ENCODE measurements around the gene NOS1AP. TPM values are rescaled to one million over a fixed set of nuclear protein-coding genes. Genes with fewer than 3 reads are reported as not detected.
A peak's percentile ranks its signal among the peaks of the same experiment; 100 is the strongest.
"Not testable (repeated sequence)": the region's sequence is repeated elsewhere in the genome, so short reads cannot be mapped to it uniquely, and the experiment has no call there.

Gene NOS1AP

GRCh38 chr1:162418584-162418983 lies 349.1 kb downstream of the NOS1AP start:
- not testable (repeated sequence) for H4K5ac ChIP-seq (ENCODE audit: low read length); H3K4me2 ChIP-seq (ENCODE audit: low read length); H3K18ac ChIP-seq (ENCODE audit: low read length); H3K56ac ChIP-seq (ENCODE audit: low read length); H2AK5ac ChIP-seq (ENCODE audit: low read length); H2BK5ac ChIP-seq (ENCODE audit: low read length); H3K79me2 ChIP-seq (ENCODE audit: control insufficient read depth, insufficient read depth, low read length); H3K9ac ChIP-seq (ENCODE audit: low read length); H3K4me1 ChIP-seq (ENCODE audit: control insufficient read depth, low read depth, low read length); H4K8ac ChIP-seq (ENCODE audit: low read depth, low read length); H3K23ac ChIP-seq (ENCODE audit: low read length); H2BK15ac ChIP-seq (replicated peaks; ENCODE audit: low read depth); H3K27ac ChIP-seq (ENCODE audit: low read depth, low read length); H3K27me3 ChIP-seq (ENCODE audit: insufficient read depth, low read length, poor library complexity); DNase-seq; H3K4ac ChIP-seq (ENCODE audit: low read depth, low read length); H3K79me1 ChIP-seq (ENCODE audit: low read length); H3K36me3 ChIP-seq (ENCODE audit: control insufficient read depth, insufficient read depth, low read length); H3K4me3 ChIP-seq (ENCODE audit: low read length); H2BK120ac ChIP-seq (ENCODE audit: low read depth, low read length)
- no CpG with 5 or more reads among the region's 7 CpGs for WGBS (ENCODE audit: extremely low coverage, insufficient coverage, low lambda C conversion rate)

GRCh38 chr1:162419450-162419931 lies 350.0 kb downstream of the NOS1AP start:
- not testable (repeated sequence) for DNase-seq; H4K5ac ChIP-seq (ENCODE audit: low read length); H3K27ac ChIP-seq (ENCODE audit: low read depth, low read length); H3K79me2 ChIP-seq (ENCODE audit: control insufficient read depth, insufficient read depth, low read length); H2BK5ac ChIP-seq (ENCODE audit: low read length); H3K9ac ChIP-seq (ENCODE audit: low read length); H3K4me2 ChIP-seq (ENCODE audit: low read length); H3K18ac ChIP-seq (ENCODE audit: low read length); H3K56ac ChIP-seq (ENCODE audit: low read length); H2BK15ac ChIP-seq (replicated peaks; ENCODE audit: low read depth); H3K36me3 ChIP-seq (ENCODE audit: control insufficient read depth, insufficient read depth, low read length); H3K4ac ChIP-seq (ENCODE audit: low read depth, low read length); H4K8ac ChIP-seq (ENCODE audit: low read depth, low read length); H3K23ac ChIP-seq (ENCODE audit: low read length); H2AK5ac ChIP-seq (ENCODE audit: low read length); H3K4me3 ChIP-seq (ENCODE audit: low read length); H3K4me1 ChIP-seq (ENCODE audit: control insufficient read depth, low read depth, low read length); H3K79me1 ChIP-seq (ENCODE audit: low read length); H3K27me3 ChIP-seq (ENCODE audit: insufficient read depth, low read length, poor library complexity); H2BK120ac ChIP-seq (ENCODE audit: low read depth, low read length)
- no CpG with 5 or more reads among the region's 9 CpGs for WGBS (ENCODE audit: extremely low coverage, insufficient coverage, low lambda C conversion rate)

Small RNA genes within 50 kb of the gene (small RNA-seq; reads per million reads assigned to genes)
- gene MIR4654 (ENCODE audit: insufficient read depth), result 5.9 reads per million, percentile 75 among the genes with 10 or more reads in this experiment
- gene MIR556 (ENCODE audit: insufficient read depth), result 30.3 reads per million, percentile 93 among the genes with 10 or more reads in this experiment
- not detected for gene RNA5SP61 (ENCODE audit: insufficient read depth)
